GM23248 (cell line): ENCODE data around the gene STK32A. TPM values are rescaled to one million over a fixed set of nuclear protein-coding genes. Genes with fewer than 3 reads are reported as not detected.

Experiments used
- DNase-seq: peaks from one replicate; pipeline ENCODE4 v3.0.0-alpha.2; 2015
- H2AFZ ChIP-seq: fragments of 200-600 bp; sonication (generic); 2 replicates; pipeline ENCODE4 v1.6.1; 2016; ENCODE audit warnings: antibody characterized with exemption
- H3F3A ChIP-seq: fragments of 200-600 bp; sonication (generic); 2 replicates; pipeline ENCODE4 v1.6.1; 2016; ENCODE audit warnings: mild to moderate bottlenecking, antibody characterized with exemption, mixed run types; ENCODE audit not compliant: insufficient read depth
- H3K27ac ChIP-seq: fragments of 200-600 bp; sonication (generic); 2 replicates; pipeline ENCODE4 v1.5.1; 2016; ENCODE audit warnings: mild to moderate bottlenecking
- H3K27me3 ChIP-seq: fragments of 200-600 bp; sonication (generic); replicated peaks from 2 replicates; pipeline ENCODE4 v1.6.1; 2016; ENCODE audit warnings: mild to moderate bottlenecking; ENCODE audit not compliant: insufficient read depth
- H3K36me3 ChIP-seq: fragments of 200-600 bp; sonication (generic); 2 replicates; pipeline ENCODE4 v1.6.1; 2016; ENCODE audit warnings: low read depth, mild to moderate bottlenecking
- H3K4me1 ChIP-seq: fragments of 200-600 bp; sonication (generic); 2 replicates; pipeline ENCODE4 v1.6.1; 2016; ENCODE audit warnings: mild to moderate bottlenecking; ENCODE audit not compliant: insufficient read depth
- H3K4me2 ChIP-seq: fragments of 200-600 bp; sonication (generic); one replicate; pipeline ENCODE4 v1.6.1; 2016; ENCODE audit warnings: mild to moderate bottlenecking; ENCODE audit not compliant: unreplicated experiment
- H3K4me3 ChIP-seq: fragments of 200-600 bp; sonication (generic); 2 replicates; pipeline ENCODE4 v1.5.1; 2016; ENCODE audit warnings: mild to moderate bottlenecking
- H3K79me2 ChIP-seq: fragments of 200-600 bp; sonication (generic); 2 replicates; pipeline ENCODE4 v1.6.1; 2016; ENCODE audit warnings: mild to moderate bottlenecking; ENCODE audit not compliant: insufficient read depth
- H3K9ac ChIP-seq: fragments of 200-600 bp; sonication (generic); 2 replicates; pipeline ENCODE4 v1.6.1; 2016; ENCODE audit warnings: mild to moderate bottlenecking
- H3K9me2 ChIP-seq: fragments of 200-600 bp; sonication (generic); 2 replicates; pipeline ENCODE4 v1.6.1; 2016; ENCODE audit warnings: mixed run types, mild to moderate bottlenecking, moderate library complexity; ENCODE audit not compliant: insufficient read depth
- H3K9me3 ChIP-seq: fragments of 200-600 bp; sonication (generic); one replicate; pipeline ENCODE4 v1.6.1; 2017; ENCODE audit warnings: low read depth
- H4K20me1 ChIP-seq: fragments of 200-600 bp; sonication (generic); 2 replicates; pipeline ENCODE4 v1.6.0; 2016; ENCODE audit not compliant: insufficient read depth
- EZH2 ChIP-seq: fragments of 200-600 bp; sonication (generic); IDR thresholded peaks from 2 replicates; pipeline ENCODE4 v1.6.1; 2018; ENCODE audit warnings: antibody characterized with exemption, mild to moderate bottlenecking; ENCODE audit not compliant: insufficient read depth, poor library complexity, severe bottlenecking
- EZH2phosphoT487 ChIP-seq: fragments of 200-600 bp; sonication (generic); IDR thresholded peaks from 2 replicates; pipeline ENCODE4 v1.6.1; 2018; ENCODE audit warnings: antibody characterized with exemption, moderate library complexity, mild to moderate bottlenecking, low read depth; ENCODE audit not compliant: insufficient read depth
- WGBS, 2 experiments: methylation state at CpG; one replicate each; pipeline ENCODE4 v1.1.6; 2015 to 2017; ENCODE audit warnings: low lambda C conversion rate in 2 of 2, low coverage in 1 of 2; ENCODE audit errors: missing lambda C conversion rate in 2 of 2; 5-methylcytosine and 5-hydroxymethylcytosine counted together
- in situ Hi-C: fragments of 300-500 bp; cut with MboI; formaldehyde crosslinking; loops from 2 replicates; pipeline ENCODE4 v1.15.0; 2020
- polyA plus RNA-seq: library from polyadenylated mRNA; unstranded; fragments of >200 nt; fragmentation: Nextera tagmentation; extraction: Ambion mirVana; gene quantifications from 2 replicates; pipeline ENCODE4 v1.2.1, GENCODE V29; 2016
- small RNA-seq: library from RNA; depleted of rRNA; stranded (forward); fragments of <200 nt; gene quantifications from one replicate; pipeline ENCODE3, GENCODE V24; 2014; ENCODE audit warnings: low read depth, low replicate concordance
- total RNA-seq: library from RNA; depleted of rRNA; stranded (reverse); fragments of >200 nt; shearing (Covaris generic); gene quantifications from 2 replicates; pipeline ENCODE4 v1.2.3, GENCODE V29; 2014

The STK32A gene
- total and polyA plus RNA-seq, 2 experiments from 2014 or later, result 1.3 to 1.5 TPM

DNA sequence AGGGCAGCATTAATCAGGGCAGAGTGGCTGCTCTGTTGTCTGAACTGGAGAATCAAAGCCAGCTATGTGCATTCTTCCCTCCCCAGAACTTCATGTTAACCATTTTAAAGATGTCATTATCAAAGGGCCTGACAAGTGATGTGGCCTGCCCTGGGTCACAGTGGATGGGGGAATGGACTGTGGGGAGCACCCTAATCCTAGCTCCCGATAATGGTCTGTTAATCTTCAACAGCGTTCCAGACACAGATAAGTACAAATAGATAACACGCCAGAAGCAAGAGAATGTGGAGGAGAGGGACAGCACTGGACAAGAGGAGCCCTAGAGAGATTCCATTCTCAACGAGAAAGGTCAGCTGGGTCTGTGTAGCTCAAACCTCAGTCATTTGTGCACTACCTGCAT, 197.5 kb downstream of the STK32A start:
- Histone ChIP-seq H3K79me2 (peaks cover 35% of the 10 kb centered on the region), H2AFZ (no peak overlapping the region)
- in situ Hi-C loops, result no loop called here

DNA sequence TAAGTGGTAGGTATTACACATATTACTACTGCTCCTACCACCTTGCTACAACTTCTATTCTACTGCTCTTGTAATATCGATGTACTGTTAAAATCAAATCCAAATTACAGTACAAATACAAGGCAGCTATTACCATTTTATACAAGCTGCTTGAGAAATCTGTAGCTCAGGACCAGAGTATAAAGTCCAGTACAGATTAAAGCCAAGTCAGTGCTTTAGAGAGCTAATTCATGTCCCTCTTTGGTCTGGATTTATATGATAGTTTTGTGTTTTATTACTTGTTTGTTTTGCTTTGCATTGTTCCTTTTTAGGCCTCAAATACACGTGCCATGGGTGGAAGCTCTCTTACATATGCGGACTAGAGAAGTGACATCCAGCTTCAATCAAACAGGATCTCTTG, 199.2 kb downstream of the STK32A start:
- Histone ChIP-seq H3K36me3 (no peaks in the 10 kb centered on the region), H3K4me2 (no peak overlapping the region), H3K4me3 (no peak overlapping the region), H3K27me3 (no peaks in the 10 kb centered on the region), H3K79me2 (peaks cover 27% of the 10 kb centered on the region), H4K20me1 (no peaks in the 10 kb centered on the region), H3K9ac (no peak overlapping the region), H3K9me3 (no peaks in the 10 kb centered on the region), H3K27ac (no peak overlapping the region), H2AFZ (no peak overlapping the region), H3K9me2 (no peaks in the 10 kb centered on the region), H3K4me1 (peaks cover 4% of the 10 kb centered on the region; the same call in 1 of the 2 replicates), H3F3A (no peaks in the 10 kb centered on the region)
- TF ChIP-seq EZH2, result no peak
- TF ChIP-seq EZH2phosphoT487, result no peak
- in situ Hi-C loops, result no loop called here
- no peak for DNase-seq
- WGBS, 2 experiments, result 95 to 100% methylated on average over 3 of the region's 3 CpGs

More for the DNA sequence above, 197.5 kb downstream of the STK32A start:
- H3K27ac ChIP-seq, result no peak overlapping the region
- WGBS, 2 experiments, result 94 to 96% methylated on average over 4 of the region's 4 CpGs
- H3K9me2 ChIP-seq, result no peaks in the 10 kb centered on the region
- no peak overlapping the region for H3K4me2 ChIP-seq
- H3F3A ChIP-seq, result no peaks in the 10 kb centered on the region
- DNase-seq, result no peak
- no peak overlapping the region for H3K9ac ChIP-seq
- no peak overlapping the region for H3K4me3 ChIP-seq
- no peak for TF ChIP-seq EZH2
- no peak for TF ChIP-seq EZH2phosphoT487
- H3K27me3 ChIP-seq, result no peaks in the 10 kb centered on the region
- H4K20me1 ChIP-seq, result no peaks in the 10 kb centered on the region
- H3K4me1 ChIP-seq, result peaks cover 10% of the 10 kb centered on the region; the same call in 1 of the 2 replicates
- no peaks in the 10 kb centered on the region for H3K9me3 ChIP-seq
- no peaks in the 10 kb centered on the region for H3K36me3 ChIP-seq

DNA sequence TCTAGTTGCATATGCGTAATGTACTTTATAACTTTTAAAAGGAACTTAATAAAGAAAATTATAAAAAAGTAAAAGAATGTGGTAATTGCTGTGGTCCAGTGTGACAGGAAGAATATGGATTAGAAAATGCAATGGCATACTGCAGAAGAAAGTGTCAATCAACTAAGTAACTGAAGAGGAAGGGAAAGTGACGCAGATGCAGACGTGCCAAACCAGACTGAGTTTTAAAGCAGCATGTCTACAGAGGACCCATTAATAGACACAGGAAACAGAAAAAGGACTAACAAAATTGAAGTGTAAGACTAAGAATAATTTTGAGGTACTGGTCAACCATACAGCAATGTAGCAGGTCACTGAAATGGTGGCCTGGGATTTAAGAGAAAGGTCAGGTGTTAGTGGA, 201.8 kb downstream of the STK32A start:
- Histone ChIP-seq H3K9ac (no peak overlapping the region), H3F3A (no peaks in the 10 kb centered on the region), H3K27me3 (no peaks in the 10 kb centered on the region), H3K4me2 (no peak overlapping the region), H3K4me3 (no peak overlapping the region), H2AFZ (no peak overlapping the region), H3K27ac (no peak overlapping the region), H3K9me2 (no peaks in the 10 kb centered on the region), H3K36me3 (no peaks in the 10 kb centered on the region), H4K20me1 (no peaks in the 10 kb centered on the region), H3K4me1 (peaks cover 12% of the 10 kb centered on the region), H3K9me3 (no peaks in the 10 kb centered on the region), H3K79me2 (peaks cover 17% of the 10 kb centered on the region)
- TF ChIP-seq EZH2phosphoT487, result no peak
- no peak for TF ChIP-seq EZH2
- no peak for DNase-seq
- in situ Hi-C loops, result no loop called here
- WGBS, 2 experiments, result 95 to 99% methylated on average over 3 of the region's 3 CpGs

DNA sequence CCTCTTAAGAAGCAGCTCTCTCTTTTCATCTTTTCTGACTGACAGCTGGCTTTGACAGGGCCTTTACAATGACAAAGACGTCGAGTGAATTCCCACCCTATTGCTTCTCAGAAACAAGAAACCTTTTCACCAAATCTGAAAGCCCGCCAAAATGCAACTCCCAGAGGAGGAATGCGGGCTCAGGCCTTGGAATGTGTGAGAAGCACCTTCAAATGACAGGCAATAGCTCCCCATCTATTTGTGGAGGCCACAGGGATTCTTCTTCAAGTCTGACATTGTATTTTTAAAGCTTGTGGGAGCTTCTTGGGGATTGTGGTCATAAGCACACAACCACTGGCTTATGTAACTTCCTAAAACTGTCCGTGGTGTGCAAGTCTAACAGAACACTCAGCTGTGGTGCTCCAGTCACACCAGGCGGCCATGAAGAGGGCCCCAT, 202.4 kb downstream of the STK32A start:
- in situ Hi-C loops, result no loop called here
- Histone ChIP-seq H3K9ac (no peak overlapping the region), H4K20me1 (no peaks in the 10 kb centered on the region), H3K9me2 (no peaks in the 10 kb centered on the region), H3K36me3 (no peaks in the 10 kb centered on the region), H2AFZ (no peak overlapping the region), H3K4me2 (no peak overlapping the region), H3K9me3 (no peaks in the 10 kb centered on the region), H3K79me2 (peaks cover 17% of the 10 kb centered on the region), H3K4me3 (no peak overlapping the region), H3K27ac (no peak overlapping the region), H3K27me3 (no peaks in the 10 kb centered on the region), H3K4me1 (peaks cover 12% of the 10 kb centered on the region), H3F3A (no peaks in the 10 kb centered on the region)
- DNase-seq, result no peak
- 85 to 91% methylated on average over 6 of the region's 6 CpGs for WGBS, 2 experiments
- no peak for TF ChIP-seq EZH2
- no peak for TF ChIP-seq EZH2phosphoT487

Small RNAs within 50 kb of the gene (small RNA-seq; reads per million reads assigned to genes)
- gene AC011373.1, result not detected
